HG03039 (cell line): ENCODE measurements around the gene PRMT7.

Experiments
- ATAC-seq: cut with Tn5 transposase; IDR thresholded peaks from one replicate; pipeline ENCODE4 v1.9.1; 2021; ENCODE audit warnings: mild to moderate bottlenecking, moderate library complexity; ENCODE audit not compliant: unreplicated experiment

PRMT7 gene

DNA sequence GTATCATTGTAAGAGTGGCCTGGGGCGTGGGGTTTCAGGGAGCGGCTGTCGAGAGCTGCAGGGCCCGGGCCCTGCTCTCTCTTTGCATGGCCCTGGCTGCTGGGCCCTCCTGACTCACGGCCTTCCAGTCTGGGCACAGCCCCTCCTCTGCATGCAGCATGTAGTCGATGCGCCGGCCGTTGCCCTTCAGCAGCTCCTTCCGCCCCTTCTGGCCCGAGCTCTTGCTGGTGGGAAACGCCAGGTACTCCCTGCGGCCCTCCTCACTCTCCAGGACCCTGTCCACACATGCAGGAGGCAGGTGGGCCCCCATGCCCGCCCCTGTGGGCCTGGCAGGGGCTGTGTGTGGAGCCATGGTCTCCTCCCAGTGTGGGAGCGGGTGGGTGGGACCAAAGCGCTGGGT is 50.7 kb downstream of the PRMT7 start:
- ATAC-seq = no peak

DNA sequence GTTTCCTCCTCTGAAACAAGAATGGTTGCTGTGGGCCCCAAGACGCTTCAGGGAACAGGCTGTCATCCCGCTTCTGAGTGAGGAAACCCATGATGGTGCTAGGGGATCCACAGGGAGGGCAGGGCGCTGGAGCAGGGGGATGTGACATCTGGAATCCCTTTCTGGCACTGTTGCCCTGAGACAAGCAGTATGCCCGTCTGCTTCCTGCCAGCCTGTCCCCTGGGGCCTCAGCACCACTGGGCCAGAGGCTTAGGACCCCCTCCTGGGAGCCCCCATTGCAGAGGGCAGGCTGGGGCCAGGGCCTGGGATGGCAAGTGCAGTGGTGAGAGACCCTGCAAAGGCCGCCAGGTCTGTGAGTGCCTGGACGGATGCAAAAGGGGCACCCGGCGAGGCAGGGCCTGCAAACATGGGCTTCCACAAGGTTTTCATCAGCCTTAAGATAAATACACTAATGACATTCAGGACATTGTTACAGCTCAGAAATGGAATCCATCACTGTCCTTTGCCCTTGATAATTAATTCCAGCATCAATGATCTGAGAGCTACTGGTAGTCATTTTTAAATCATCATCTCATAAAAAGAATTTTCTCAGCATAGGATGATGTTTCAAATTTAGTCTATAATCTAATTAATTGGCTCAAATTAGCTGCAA is 51.6 kb downstream of the PRMT7 start:
- ATAC-seq = no peak

DNA sequence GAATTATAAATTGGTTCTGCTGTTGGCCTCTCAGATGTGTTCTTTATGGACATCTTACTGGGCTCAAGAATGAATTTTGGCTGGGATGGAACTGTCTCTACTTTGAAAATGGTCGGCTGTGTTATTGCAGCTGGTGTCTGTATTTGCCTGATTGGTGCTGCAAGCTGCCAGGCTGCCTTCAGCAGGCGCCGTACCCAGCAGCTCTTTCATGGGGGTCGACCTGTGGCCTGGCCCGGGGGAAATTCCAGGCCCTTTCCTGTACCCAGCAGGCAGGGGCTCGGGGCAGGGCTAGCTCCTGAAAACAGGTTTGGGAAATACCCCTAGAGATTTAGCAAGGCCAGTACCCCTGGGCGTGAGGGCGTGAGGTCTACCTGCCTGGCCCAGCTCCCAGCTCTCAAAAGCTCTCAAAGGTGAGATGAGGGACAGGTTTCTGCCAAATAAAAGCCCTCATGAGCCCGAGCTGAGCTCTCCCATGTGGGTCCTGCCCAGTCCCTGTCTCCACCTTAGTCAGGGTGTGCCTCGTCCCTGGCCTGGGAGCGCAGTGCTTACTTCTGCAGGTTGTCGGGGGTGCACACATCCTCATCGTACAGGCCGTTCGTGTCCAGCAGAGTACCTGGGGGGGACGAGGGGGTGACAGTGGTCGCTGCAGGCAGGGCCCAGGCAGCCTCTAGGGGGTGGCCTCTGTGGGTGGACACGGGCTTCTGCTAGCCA is 52.3 kb downstream of the PRMT7 start:
- ATAC-seq = no peak

DNA sequence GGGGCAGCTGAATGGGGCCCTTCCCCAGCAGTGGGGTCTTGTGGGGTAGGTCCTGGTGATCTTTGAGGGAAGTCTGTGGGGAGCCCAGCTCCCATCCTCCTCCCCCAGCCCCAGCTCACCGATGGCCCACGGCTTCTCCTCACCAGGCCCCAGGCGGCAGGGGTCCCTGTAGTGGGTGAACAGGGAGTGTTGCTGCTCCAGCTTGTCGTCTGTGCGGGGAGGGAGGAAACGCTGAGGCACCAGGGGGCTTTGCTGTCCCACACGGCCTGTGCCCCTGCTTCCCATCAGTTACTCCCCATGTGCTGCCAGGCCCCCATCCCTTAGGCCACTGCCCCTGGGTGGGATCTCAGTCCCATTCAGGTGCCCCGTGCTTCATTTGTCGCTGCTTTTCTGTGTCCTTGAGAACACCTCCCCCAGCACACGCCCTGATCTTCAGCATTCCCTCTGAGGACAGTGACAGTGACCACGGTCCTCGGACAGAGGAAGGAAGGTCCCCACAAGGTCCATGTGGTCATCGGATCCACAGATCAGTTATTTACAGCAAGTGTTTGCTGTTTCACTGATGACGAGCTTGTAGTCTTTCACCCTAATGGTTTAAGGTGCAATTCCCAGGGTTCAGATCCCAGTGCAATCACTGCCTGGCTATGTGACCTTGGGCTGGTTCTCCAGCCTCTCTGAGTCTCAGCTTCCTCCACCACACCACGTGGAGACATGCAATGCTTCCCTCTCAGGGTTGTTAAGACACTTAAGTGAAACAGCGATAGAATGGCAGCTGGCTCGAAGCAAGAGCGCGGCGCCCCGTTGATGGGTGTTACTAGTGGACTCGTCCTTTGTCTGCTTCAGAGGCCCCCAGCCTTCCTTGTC is 53.1 kb downstream of the PRMT7 start:
- no peak for ATAC-seq

DNA sequence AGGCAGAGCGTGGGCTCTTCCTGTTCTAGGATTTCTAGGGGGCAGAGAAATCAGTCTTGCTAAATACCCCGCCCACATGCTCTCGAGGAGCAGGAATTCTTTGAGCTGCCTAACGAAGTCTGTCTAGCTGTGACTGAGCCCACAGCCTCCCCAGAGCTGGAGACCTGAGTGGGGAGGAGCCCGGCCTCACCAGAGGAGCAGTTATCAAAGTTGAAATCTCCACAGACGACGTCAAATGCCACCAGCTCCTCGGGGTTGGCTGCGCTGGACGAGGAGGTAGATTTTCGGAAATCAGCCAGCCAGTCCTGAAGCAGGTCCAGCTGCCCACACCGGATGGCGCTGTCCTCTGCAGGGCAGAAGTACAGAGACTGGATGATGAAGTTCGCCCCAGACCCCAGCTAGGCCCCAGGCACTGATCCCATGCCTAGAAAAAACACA is 53.8 kb downstream of the PRMT7 start:
- ATAC-seq = no peak

DNA sequence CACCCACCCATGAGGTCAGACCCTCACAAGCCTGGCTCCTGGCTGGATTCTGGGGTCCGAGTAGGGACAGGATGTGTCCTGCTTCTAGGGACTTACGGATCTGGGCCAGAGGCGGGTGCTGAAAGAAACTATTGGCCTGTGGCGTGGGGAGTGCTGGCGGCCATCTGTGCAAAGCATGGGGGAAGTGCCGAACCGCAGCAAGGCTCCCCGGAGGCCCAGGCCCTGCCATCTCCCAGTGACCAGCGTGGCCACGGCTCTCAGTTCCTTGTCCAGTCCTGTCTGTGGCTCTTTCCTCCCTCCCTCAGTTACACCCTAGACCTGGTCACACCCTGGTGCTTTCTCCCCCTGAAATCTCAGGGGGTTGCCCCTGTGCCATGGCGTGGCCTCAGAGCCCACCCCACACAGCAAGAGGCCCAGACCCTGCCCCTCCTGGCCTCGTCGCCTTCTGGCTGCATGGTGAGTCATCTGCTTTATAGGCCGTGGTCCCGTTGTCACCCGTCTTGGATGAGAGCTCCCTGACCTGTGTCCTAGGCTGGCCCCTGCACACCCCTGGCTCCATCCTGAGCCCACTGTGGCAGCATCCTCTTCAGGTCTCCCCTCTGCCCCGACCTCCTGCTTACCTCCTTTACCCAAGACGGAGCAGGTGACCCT is 54.5 kb downstream of the PRMT7 start:
- no peak for ATAC-seq

DNA sequence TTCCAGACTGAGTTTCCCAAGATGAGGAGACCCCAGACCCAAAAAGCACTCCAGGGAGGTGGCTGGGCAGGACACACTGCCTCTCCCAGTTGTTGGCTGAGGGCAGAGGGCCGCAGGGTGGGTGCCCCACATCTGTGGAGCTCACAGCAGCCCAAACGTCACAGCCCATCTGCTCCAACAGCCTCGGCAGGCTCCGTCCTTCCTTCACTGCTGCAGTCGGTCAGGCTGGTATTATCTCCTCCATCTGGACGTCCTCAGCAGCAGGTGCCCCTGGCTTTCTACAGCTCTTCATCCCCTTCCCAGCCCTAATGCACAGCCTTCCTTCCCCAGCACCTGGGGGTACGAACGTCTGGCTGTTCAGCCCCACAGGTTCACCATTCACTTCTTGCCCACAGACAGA is 55.2 kb downstream of the PRMT7 start:
- no peak for ATAC-seq

DNA sequence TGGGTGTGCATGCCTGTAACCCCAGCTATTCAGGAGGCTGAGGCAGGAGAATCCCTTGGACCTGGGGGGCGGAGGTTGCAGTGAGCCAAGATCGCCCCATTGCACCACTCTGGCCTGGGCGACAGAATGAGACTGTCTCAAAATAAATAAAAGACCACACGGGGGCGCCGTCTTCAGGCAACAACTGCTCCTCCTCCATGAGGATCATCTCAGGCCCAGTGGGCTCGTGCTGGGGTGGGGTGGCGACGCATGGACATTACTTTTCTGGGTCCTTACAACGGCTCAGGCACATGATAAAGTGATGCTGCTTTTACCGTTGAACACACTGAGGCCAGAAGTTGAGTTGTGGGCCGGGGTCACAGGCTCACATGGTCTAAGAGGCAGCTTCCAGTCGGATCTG is 56.2 kb downstream of the PRMT7 start:
- ATAC-seq = no peak

DNA sequence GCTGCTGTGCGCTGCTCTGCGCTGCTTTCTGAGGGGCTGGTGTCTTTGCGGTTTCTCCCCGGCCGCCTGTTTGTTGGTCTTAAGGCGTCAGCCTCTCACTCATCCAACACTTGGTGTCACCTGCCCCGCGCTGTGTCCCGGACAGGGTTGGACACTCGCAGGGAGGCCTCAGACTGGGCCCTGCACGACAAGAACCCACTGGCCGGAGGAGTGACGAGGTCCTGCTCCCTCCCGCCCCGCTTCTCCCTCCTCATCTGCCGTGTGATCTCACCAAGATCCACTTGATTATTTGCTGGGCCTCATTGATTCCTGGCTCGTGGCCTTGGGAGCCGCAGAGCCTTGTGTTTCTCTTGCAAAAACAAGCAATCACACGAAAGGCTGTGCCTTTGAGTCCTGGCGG is 56.6 kb downstream of the PRMT7 start:
- ATAC-seq = no peak

DNA sequence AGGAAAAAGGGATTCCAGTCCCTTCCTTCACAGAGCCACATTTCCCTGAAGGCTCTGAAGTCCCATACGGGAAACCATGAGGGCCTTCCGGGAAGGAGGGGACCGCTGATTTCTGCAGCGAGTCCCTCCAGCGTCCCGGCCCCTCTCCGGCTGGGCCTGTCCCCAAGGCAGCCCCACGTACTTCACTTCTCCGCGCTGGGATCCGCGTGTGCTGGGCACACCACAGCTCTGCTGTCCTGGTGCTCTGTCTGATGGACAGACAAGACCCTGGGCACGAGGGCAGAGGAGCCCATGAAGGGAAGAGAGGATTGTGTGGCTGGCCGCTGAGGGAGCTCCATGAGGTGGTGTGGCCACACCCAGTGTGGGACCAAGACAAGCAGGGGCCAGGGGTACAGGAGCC is 57.1 kb downstream of the PRMT7 start:
- ATAC-seq = no peak

DNA sequence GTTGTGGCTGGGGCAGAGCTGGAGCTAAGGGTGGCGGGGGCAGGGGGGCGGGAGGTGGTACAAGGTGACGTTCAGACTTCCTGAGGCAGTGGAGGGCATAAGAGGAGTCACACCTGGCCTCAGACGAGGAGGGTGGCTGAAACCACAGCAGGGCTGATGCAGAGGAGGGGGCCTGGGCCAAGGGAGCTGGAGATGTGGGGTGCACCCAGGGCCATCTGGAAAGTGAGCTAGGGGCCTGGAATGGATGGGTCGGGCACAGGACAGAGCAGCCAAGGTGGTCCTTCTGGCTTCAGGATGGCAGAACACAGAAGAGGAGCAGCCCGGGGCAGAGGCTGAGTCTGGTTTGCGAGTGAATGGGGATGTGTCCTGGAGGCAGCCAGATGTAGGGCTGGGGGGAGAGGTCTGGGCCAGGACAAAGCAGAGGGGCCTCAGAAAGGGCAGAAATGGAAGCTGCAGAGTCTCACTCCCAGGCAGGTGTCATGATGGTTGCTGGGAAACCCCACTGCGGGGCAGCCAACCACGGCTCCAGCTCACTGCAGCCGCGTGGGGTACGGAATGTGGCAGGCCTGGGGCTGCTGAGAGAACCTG is 57.6 kb downstream of the PRMT7 start:
- no peak for ATAC-seq

DNA sequence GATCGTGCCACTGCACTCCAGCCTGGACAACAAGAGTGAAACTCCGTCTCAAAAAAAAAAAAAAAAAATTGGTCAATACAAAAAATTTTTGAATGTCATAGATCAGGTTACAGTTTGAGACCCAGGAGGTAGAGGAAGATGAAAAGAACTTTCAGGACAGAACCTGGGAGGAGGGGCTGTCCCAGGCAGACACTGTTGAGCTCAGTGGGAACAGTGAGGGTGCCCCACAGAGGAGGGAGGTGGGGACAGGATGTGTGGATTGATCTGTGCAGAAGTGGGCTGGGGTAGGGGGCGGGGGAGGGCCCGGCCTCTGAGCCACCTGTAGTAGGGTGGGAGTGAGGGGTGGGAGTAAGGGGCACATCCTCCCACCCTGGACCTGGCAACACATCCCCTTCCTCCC is 58.3 kb downstream of the PRMT7 start:
- ATAC-seq = no peak

DNA sequence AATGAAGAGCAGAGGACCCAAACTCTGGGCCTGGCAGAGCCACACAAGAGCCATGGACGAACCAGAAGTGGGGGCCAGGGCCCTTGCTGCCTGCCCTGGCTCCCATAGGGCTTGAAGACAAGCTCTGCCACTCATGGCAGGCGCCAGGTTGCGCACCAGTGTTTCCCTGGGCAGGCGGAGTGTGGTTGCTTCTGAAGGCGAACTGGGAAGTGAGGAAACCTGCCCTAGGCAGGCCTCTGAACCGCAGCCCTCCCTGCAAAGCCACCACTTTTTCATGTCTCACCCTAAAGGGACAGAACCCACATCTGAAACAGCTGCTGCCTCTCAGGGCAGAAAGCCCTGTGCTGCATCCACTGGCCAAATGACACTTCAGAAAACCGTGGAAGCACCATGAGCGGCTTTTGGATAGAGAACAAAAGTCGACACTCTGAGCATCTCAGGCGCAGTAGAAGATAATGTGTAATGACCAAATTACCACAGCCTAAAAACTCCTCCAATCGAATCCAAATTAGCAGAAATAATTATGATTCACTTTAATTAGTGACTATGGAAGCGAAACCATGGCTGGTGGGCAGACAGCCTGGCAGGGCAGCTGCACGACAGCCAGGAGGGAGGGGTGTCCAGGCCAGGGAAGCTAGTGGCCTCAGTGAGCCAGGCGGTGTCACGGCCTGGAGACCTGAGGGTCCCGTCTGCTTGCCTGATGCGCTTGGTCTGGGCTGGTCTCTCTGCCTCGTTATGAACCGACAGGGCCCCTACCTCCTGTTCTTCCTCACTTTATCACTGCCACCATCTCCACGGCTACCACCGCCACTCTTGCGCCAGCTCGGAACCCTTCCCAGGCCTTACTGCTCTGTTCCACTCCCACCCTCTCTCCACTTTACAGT is 59.1 kb downstream of the PRMT7 start:
- no peak for ATAC-seq

DNA sequence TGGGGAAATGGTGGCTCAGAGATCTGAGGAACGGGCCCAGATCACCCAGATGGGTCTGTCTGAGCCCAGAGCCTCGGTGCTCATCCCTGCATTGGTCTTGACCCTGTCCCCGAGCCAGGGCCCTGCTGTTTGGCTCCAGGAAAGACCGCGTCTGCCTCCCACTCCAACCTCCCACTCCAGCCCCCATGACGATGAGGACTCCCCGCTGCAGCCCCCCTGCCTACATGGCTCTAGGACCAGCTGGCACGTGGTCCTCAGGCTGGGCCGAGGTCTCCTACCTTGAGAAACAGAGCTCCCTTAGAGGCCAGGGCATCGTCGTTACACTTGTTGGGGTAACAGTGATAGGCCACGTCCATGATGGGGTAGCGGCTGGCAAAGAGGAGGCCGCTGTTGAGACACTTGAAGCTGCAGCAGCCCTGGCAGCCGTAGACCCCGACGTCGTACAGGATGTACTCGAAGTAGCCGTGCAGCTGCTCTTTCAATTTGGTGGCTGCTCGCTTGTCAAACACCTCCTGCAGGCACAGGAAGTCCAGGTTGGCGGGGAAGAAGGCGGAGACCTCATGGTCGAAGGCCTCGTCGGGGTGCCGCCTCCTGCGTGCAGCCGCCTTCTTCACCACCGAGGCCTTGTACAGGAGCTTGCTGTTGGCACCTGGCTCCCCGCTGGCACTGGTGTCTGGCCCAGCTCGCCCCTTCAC is 59.9 kb downstream of the PRMT7 start:
- no peak for ATAC-seq

DNA sequence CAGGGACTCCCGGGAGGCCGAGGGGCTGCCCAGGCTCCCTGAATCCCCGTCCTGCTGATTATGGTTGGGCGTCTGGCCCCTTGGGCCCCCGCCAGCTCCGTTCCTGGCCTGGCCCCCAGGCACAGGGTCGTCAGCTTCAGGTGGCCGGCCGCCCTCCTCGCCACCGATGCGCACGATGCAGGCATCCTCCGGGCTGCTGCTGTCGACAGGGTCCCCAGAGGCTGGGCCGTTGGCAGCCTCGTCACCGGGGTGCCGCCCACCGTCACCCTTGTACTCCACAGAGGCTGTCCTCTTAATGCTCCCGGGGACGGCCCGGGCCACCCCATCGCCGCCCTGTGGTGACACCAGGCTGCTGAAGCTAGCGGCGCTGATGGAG is 60.4 kb downstream of the PRMT7 start:
- no peak for ATAC-seq

DNA sequence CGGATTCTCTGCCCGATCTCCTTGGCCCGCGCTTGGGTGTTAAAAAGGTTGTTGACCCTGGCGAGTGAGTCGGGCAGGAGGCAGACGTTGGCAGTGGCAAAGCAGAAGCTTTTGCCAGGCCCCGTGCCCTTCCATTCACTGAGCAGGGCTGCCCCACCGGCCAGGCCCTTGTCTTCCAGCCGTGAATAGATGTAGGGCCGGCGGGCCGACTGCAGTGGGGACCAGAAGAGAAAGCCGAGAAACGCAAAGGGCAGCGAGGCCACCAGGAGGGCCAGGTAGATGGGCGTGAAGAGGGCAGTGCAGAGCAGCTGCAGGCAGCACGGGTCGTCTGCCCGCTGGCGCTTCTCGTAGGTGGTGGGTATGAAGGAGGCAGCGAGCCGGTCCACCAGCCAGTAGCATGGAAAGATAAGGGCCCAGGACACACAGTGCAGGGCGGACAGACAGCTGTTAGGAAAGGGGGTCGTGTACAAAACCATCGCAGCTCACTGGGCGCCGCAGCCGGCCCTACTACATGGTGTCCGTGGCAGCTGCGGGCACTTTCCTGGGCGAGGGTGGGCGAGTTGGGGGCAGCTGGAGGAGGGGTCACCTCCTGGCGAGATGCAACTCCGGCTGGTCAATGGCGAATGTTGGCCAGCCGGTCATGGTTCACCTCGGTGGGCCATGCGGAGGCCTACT is 61.0 kb downstream of the PRMT7 start:
- no peak for ATAC-seq

DNA sequence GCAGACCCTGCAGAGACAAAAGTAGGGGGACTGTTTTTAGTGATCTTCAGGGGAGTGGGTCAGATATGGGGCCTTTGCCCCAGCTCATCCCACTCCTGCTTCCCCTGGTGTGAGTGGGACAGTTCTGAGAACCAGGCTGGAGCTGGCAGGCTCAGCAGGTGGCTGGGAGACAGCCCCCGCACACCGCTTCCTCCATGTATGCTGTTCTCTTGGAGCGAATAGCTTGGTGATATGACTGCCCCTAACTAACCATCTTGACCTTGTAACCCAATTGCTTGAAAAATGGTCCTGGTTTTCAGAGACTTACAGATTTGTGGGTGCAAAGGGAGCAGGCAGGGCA is 61.5 kb downstream of the PRMT7 start:
- ATAC-seq = no peak

DNA sequence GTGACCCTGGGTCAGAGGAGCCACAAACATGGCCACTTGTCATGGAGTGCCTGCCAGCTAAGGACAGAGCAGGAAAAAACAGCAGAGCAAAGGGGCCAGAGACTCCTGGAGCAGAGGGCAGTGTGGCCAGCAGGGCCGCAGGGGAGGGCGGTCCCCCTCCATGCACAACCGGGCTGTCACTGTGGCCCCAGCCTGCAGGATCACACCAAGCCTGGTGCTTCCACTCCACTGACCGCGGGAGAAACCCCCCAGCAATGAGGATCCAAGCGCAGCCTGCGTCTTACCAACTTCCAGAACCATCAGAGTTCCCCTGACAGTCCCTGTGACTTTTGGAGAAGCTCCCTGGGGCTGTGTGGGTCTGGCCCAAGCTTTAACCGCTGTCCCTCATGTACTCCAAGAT is 62.0 kb downstream of the PRMT7 start:
- no peak for ATAC-seq
